ENCODE results near the gene SECISBP2. TPM values are rescaled to one million over a fixed set of nuclear protein-coding genes. Genes with fewer than 3 reads are reported as not detected.

Gene SECISBP2
- total and polyA plus RNA-seq, 4 donors = 26.6 to 112 (median 43.0) TPM

GRCh38 chr9:89277043-89277442 lies 41.3 kb upstream of the SECISBP2 start:
- peaks cover 0 to 6% (median 2%) of the 10 kb centered on the region in 5 donors for H3K4me1 ChIP-seq (ENCODE audit: control insufficient read depth in 5 of 5, insufficient read depth in 5 of 5, low read length in 5 of 5)
- TF ChIP-seq, protein P1, sequence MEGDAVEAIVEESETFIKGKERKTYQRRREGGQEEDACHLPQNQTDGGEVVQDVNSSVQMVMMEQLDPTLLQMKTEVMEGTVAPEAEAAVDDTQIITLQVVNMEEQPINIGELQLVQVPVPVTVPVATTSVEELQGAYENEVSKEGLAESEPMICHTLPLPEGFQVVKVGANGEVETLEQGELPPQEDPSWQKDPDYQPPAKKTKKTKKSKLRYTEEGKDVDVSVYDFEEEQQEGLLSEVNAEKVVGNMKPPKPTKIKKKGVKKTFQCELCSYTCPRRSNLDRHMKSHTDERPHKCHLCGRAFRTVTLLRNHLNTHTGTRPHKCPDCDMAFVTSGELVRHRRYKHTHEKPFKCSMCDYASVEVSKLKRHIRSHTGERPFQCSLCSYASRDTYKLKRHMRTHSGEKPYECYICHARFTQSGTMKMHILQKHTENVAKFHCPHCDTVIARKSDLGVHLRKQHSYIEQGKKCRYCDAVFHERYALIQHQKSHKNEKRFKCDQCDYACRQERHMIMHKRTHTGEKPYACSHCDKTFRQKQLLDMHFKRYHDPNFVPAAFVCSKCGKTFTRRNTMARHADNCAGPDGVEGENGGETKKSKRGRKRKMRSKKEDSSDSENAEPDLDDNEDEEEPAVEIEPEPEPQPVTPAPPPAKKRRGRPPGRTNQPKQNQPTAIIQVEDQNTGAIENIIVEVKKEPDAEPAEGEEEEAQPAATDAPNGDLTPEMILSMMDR (IDR thresholded peaks at IDR 0.05; ENCODE audit: control extremely low read depth, extremely low read depth) = no peak
- no peak overlapping the region for H3K4me3 ChIP-seq
- H3K27ac ChIP-seq (ENCODE audit: low read depth in 1 of 2, low read length in 1 of 2) = no peak overlapping the region
- H3K9ac ChIP-seq (ENCODE audit: insufficient read depth in 1 of 2, low read length in 2 of 2) = no peak overlapping the region
- H3K27me3 ChIP-seq (ENCODE audit: control insufficient read depth in 3 of 3, insufficient read depth in 3 of 3, low read length in 2 of 3) = no peaks in the 10 kb centered on the region
- H3K9me3 ChIP-seq (ENCODE audit: control insufficient read depth in 4 of 4, insufficient read depth in 3 of 4, low read length in 3 of 4) = peaks cover 4 to 9% (median 5%) of the 10 kb centered on the region in 4 donors
- H3K36me3 ChIP-seq (ENCODE audit: control insufficient read depth in 4 of 4, insufficient read depth in 4 of 4, low read length in 4 of 4) = no peaks in the 10 kb centered on the region
- ATAC-seq (ENCODE audit: insufficient read depth, low FRiP score) (no peak), DNase-seq (no peak)
- 96 to 97% methylated on average over 2 of the region's 2 CpGs for WGBS, 2 donors

DNA sequence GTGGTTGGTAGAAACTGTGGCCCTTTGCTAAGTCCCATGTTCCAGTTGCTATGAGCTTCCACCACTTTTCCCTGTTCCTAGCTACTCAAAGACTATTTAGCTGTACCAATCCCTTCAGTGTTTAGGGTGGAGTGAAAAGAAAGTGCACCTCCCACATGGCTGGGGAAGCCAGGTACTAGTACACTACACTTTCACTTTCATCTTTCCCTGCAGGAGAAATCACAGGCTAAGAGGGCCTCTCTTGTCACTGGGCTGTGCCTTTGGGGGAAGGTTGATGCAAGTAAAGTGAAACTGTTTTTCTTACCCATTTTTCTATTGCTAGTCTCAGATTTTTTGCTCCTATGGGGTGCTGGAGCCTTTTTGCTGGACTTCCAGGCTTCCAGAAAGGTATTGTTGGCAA lies 40.8 kb upstream of the SECISBP2 start:
- peak in 1 of 3 donors; percentile 34 for DNase-seq
- Histone ChIP-seq H3K9ac (ENCODE audit: insufficient read depth in 1 of 2, low read length in 2 of 2) (no peak overlapping the region), H3K9me3 (ENCODE audit: control insufficient read depth in 4 of 4, insufficient read depth in 3 of 4, low read length in 3 of 4) (peaks cover 4 to 9% (median 5%) of the 10 kb centered on the region in 4 donors), H3K4me1 (ENCODE audit: control insufficient read depth in 5 of 5, insufficient read depth in 5 of 5, low read length in 5 of 5) (peaks cover 0 to 6% (median 2%) of the 10 kb centered on the region in 5 donors), H3K27me3 (ENCODE audit: control insufficient read depth in 3 of 3, insufficient read depth in 3 of 3, low read length in 2 of 3) (no peaks in the 10 kb centered on the region), H3K36me3 (ENCODE audit: control insufficient read depth in 4 of 4, insufficient read depth in 4 of 4, low read length in 4 of 4) (no peaks in the 10 kb centered on the region), H3K27ac (ENCODE audit: low read depth in 1 of 2, low read length in 1 of 2) (no peak overlapping the region), H3K4me3 (no peak overlapping the region)
- TF ChIP-seq, protein P1 (IDR thresholded peaks at IDR 0.05; ENCODE audit: control extremely low read depth, extremely low read depth) = no peak
- ATAC-seq (ENCODE audit: insufficient read depth, low FRiP score) = peak; percentile 64

GRCh38 chr9:89278551-89278950 lies 39.7 kb upstream of the SECISBP2 start:
- ATAC-seq (ENCODE audit: insufficient read depth, low FRiP score) = no peak
- 73 to 75% methylated on average over 2 of the region's 2 CpGs for WGBS, 2 donors

More at GRCh38 chr9:89278551-89278950, 39.7 kb upstream of the SECISBP2 start:
- H3K4me1 ChIP-seq (ENCODE audit: control insufficient read depth in 5 of 5, insufficient read depth in 5 of 5, low read length in 5 of 5) = peaks cover 0 to 6% (median 2%) of the 10 kb centered on the region in 5 donors
- no peak overlapping the region for H3K27ac ChIP-seq (ENCODE audit: low read depth in 1 of 2, low read length in 1 of 2)
- TF ChIP-seq, protein P1 (IDR thresholded peaks at IDR 0.05; ENCODE audit: control extremely low read depth, extremely low read depth) = no peak
- no peaks in the 10 kb centered on the region for H3K36me3 ChIP-seq (ENCODE audit: control insufficient read depth in 4 of 4, insufficient read depth in 4 of 4, low read length in 4 of 4)
- DNase-seq = no peak
- no peak overlapping the region for H3K4me3 ChIP-seq
- H3K27me3 ChIP-seq (ENCODE audit: control insufficient read depth in 3 of 3, insufficient read depth in 3 of 3, low read length in 2 of 3) = no peaks in the 10 kb centered on the region
- peaks cover 1 to 9% (median 4%) of the 10 kb centered on the region in 4 donors for H3K9me3 ChIP-seq (ENCODE audit: control insufficient read depth in 4 of 4, insufficient read depth in 3 of 4, low read length in 3 of 4)
- no peak overlapping the region for H3K9ac ChIP-seq (ENCODE audit: insufficient read depth in 1 of 2, low read length in 2 of 2)

Data from lung (tissue), 12 donors.